HepG2 (cell line): ENCODE data around the gene SLC25A47. TPM values are rescaled to one million over a fixed set of nuclear protein-coding genes. Genes with fewer than 3 reads are reported as not detected.

Experiments used
- ATRX ChIP-seq: sonication (generic); formaldehyde crosslinking; IDR thresholded peaks from 2 replicates; pipeline ENCODE4 v1.4.0; 2020; ENCODE audit warnings: missing genetic modification reagents, borderline replicate concordance
- ERF ChIP-seq: IDR thresholded peaks from 2 replicates; pipeline ENCODE4 v1.6.1; 2018; ENCODE audit warnings: missing biosample characterization, missing genetic modification reagents
- GABPB1 ChIP-seq: IDR thresholded peaks from 2 replicates; pipeline ENCODE4 v1.6.1; 2016; ENCODE audit warnings: mild to moderate bottlenecking, missing genetic modification reagents, moderate library complexity, missing compliant biosample characterization
- HCFC1 ChIP-seq: fragments of 150-350 bp; IDR thresholded peaks from 2 replicates; pipeline ENCODE4 v1.6.1; 2014; ENCODE audit warnings: low read depth, low read length
- MXD3 ChIP-seq: IDR thresholded peaks from 2 replicates; pipeline ENCODE4 v1.6.1; 2016; ENCODE audit warnings: mild to moderate bottlenecking, missing biosample characterization, missing genetic modification reagents
- RXRA ChIP-seq: sonication (generic); formaldehyde crosslinking; IDR thresholded peaks from 2 replicates; pipeline ENCODE4 v1.5.1; 2020; ENCODE audit warnings: missing genetic modification reagents
- SAP130 ChIP-seq: IDR thresholded peaks from 2 replicates; pipeline ENCODE4 v1.6.1; 2016; ENCODE audit warnings: low read depth
- SKI ChIP-seq: fragments of 450-650 bp; IDR thresholded peaks from one replicate; pipeline ENCODE4 v1.6.1; 2018; ENCODE audit warnings: mild to moderate bottlenecking; ENCODE audit not compliant: partially characterized antibody
- SP2 ChIP-seq: sonication (generic); formaldehyde crosslinking; IDR thresholded peaks from 2 replicates; pipeline ENCODE4 v1.5.1; 2020; ENCODE audit warnings: mild to moderate bottlenecking, missing genetic modification reagents
- SRY ChIP-seq: sonication (generic); formaldehyde crosslinking; IDR thresholded peaks from 2 replicates; pipeline ENCODE4 v1.8.0; 2022; ENCODE audit warnings: mild to moderate bottlenecking, missing genetic modification reagents
- ZNF317 ChIP-seq: sonication (generic); formaldehyde crosslinking; IDR thresholded peaks from 2 replicates; pipeline ENCODE4 v1.5.0; 2020; ENCODE audit warnings: mild to moderate bottlenecking, missing genetic modification reagents
- ZNF407 ChIP-seq: sonication (generic); formaldehyde crosslinking; IDR thresholded peaks from one replicate; pipeline ENCODE4 v1.5.1; 2020; ENCODE audit warnings: mild to moderate bottlenecking, missing genetic modification reagents; ENCODE audit errors: not compliant biosample characterization
- ZNF451 ChIP-seq: sonication (generic); formaldehyde crosslinking; IDR thresholded peaks from 2 replicates; pipeline ENCODE4 v1.5.0; 2020; ENCODE audit warnings: mild to moderate bottlenecking, missing genetic modification reagents
- ZNF552 ChIP-seq: sonication (generic); formaldehyde crosslinking; IDR thresholded peaks from 2 replicates; pipeline ENCODE4 v1.9.0; 2022; ENCODE audit warnings: missing genetic modification reagents, mild to moderate bottlenecking, borderline replicate concordance
- ZNF609 ChIP-seq: sonication (generic); formaldehyde crosslinking; IDR thresholded peaks from 2 replicates; pipeline ENCODE4 v1.4.0; 2020; ENCODE audit warnings: mild to moderate bottlenecking, missing genetic modification reagents, borderline replicate concordance
- ZNF615 ChIP-seq: sonication (generic); formaldehyde crosslinking; IDR thresholded peaks from 2 replicates; pipeline ENCODE4 v1.5.0; 2020; ENCODE audit warnings: mild to moderate bottlenecking, missing genetic modification reagents, borderline replicate concordance
- ZNF841 ChIP-seq: sonication (generic); formaldehyde crosslinking; IDR thresholded peaks from 2 replicates; pipeline ENCODE4 v1.8.1; 2023; ENCODE audit warnings: missing genetic modification reagents, borderline replicate concordance
- polyA plus RNA-seq, 8 experiments: library from polyadenylated mRNA; depleted of rRNA in 3 of 8; stranded (reverse) in 7 of 8; unstranded in 1 of 8; fragments of >200 nt; fragmentation: Illumina TruSeq in 4 of 8; extraction: Trizol in 4 of 8; gene quantifications; 2 replicates each; pipeline versions ENCODE4 v1.2.1 to v1.2.3, GENCODE V29; 2011 to 2016; ENCODE audit warnings: low read depth in 4 of 8, missing spikeins in 1 of 8, mixed read lengths in 1 of 8; ENCODE audit not compliant: insufficient read depth in 1 of 8
- total RNA-seq, 5 experiments: library from RNA; depleted of rRNA; stranded (reverse); fragments of >200 nt; fragmentation: Illumina TruSeq; extraction: Trizol; gene quantifications; 2 replicates each; pipeline ENCODE4 v1.2.3, GENCODE V29; 2016; ENCODE audit warnings: low read depth in 1 of 5

SLC25A47 gene
- total and polyA plus RNA-seq, 2 of the 13 experiments (the other 11 are each of a cell fraction or from before 2014, with no cell fraction given): 1.0 to 1.7 TPM

DNA sequence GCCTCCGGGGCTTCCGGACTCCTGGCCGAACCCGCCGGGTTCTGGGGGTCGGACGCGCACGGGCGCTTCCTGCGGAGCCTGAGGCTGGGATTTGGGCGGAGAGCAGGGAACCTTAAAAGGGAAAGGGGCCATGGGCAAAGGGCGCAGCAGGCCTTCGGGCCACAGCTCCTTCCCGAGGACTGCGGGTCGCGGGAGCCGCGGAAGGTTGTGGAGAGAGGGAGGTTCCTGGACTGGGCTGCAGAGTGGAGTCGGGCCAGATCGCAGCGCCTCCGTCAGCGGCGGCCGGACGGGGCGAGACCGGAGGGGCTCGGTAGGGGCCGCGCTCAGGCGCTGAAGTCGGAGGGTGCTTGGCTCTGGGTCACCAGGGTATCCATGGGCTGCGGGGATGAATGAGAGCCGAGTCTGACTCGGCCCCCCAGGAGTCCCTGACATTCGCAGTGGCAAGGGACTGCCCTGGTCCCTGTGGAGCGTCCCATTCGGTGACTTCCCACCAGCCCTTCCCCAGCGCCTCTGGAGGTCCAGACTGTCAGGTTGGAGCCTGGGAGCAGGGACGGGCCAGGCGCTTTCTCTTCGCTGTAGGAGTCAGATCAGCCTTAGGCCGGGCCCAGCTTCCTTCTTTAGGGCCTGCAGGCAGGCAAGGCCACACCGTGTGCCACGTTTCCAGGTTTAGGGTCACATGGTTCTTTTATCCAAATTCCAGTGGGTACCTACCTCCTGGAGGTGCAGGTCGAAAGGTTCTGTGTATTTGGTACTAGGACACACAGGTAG is 16.0 kb upstream of the SLC25A47 start (continued):
- no peak for TF ChIP-seq ZNF407
- no peak for TF ChIP-seq ZNF609
- TF ChIP-seq SKI: peak; percentile 3
- TF ChIP-seq ZNF552 (CRISPR knock-in tag): 0 out of 2 replicates have a peak, but pooled peaks have one; percentile 41
- no peak for TF ChIP-seq ZNF317
- no peak for TF ChIP-seq ZNF841 (CRISPR knock-in tag)
- TF ChIP-seq MXD3 (CRISPR knock-in tag): no peak
- no peak for TF ChIP-seq GABPB1 (CRISPR knock-in tag)
- TF ChIP-seq RXRA (CRISPR knock-in tag): 0 out of 2 replicates have a peak, but pooled peaks have one; percentile 15
- no peak for TF ChIP-seq ERF (CRISPR knock-in tag)
- TF ChIP-seq SP2 (CRISPR knock-in tag): no peak
- no peak for TF ChIP-seq ATRX (CRISPR knock-in tag)
- no peak for TF ChIP-seq SAP130 (CRISPR knock-in tag)
- TF ChIP-seq ZNF451 (CRISPR knock-in tag): no peak; the same call in 1 of the 2 replicates
- TF ChIP-seq HCFC1: no peak
- no peak for TF ChIP-seq ZNF615
- no peak for TF ChIP-seq SRY (CRISPR knock-in tag)
